Keratinocyte (primary cell): ENCODE results near the gene LGR6. TPM values are rescaled to one million over a fixed set of nuclear protein-coding genes. Genes with fewer than 3 reads are reported as not detected.

Source experiments
- DNase-seq: peaks from one replicate; pipeline ENCODE4 v3.0.0-alpha.2; 2011; ENCODE audit warnings: low read depth, missing footprints, low spot score
- FAIRE-seq: peaks from 2 replicates; lab custom pipeline; 2011; peaks lifted over from hg19 to GRCh38; lab: Jason Lieb, UNC
- H2AFZ ChIP-seq: 2 replicates; pipeline ENCODE4 v1.6.0; 2012; ENCODE audit warnings: low read length, control low read depth, inconsistent platforms; ENCODE audit not compliant: control insufficient read depth
- H3K27ac ChIP-seq: 2 replicates; pipeline ENCODE4 v1.5.1; 2011; ENCODE audit warnings: low read length; ENCODE audit not compliant: control insufficient read depth, insufficient read depth
- H3K27me3 ChIP-seq: 3 replicates; pipeline ENCODE4 v1.6.0; 2011; ENCODE audit warnings: low read length; ENCODE audit not compliant: control insufficient read depth, insufficient read depth; ENCODE audit errors: extremely low read depth
- H3K36me3 ChIP-seq, 2 experiments: 2 replicates in 1 of 2; 3 replicates in 1 of 2; pipeline ENCODE4 v1.5.1; 2011; ENCODE audit warnings: low read length in 2 of 2, mild to moderate bottlenecking in 1 of 2; ENCODE audit not compliant: control insufficient read depth in 2 of 2, insufficient read depth in 2 of 2; ENCODE audit errors: extremely low read depth in 1 of 2
- H3K4me1 ChIP-seq: 3 replicates; pipeline ENCODE4 v1.5.1; 2011; ENCODE audit warnings: low read length; ENCODE audit not compliant: control insufficient read depth, insufficient read depth; ENCODE audit errors: extremely low read depth
- H3K4me2 ChIP-seq: 3 replicates; pipeline ENCODE4 v1.6.0; 2011; ENCODE audit warnings: low read depth, low read length; ENCODE audit not compliant: control insufficient read depth, insufficient read depth; ENCODE audit errors: extremely low read depth
- H3K4me3 ChIP-seq, 3 experiments: fragments of 200-600 bp in 1 of 3; sonication (generic) in 1 of 3; 2 replicates in 2 of 3; 3 replicates in 1 of 3; pipeline ENCODE4 v1.5.1; 2011 to 2016; ENCODE audit warnings: low read length in 3 of 3, mild to moderate bottlenecking in 3 of 3, control low read depth in 2 of 3, inconsistent platforms in 1 of 3, low read depth in 1 of 3, mixed read lengths in 1 of 3, mixed run types in 1 of 3, moderate library complexity in 1 of 3; ENCODE audit not compliant: control insufficient read depth in 2 of 3, insufficient read depth in 2 of 3; ENCODE audit errors: extremely low read depth in 1 of 3
- H3K79me2 ChIP-seq: 2 replicates; pipeline ENCODE4 v1.6.0; 2012; ENCODE audit warnings: low read length; ENCODE audit not compliant: control insufficient read depth, insufficient read depth
- H3K9ac ChIP-seq: 3 replicates; pipeline ENCODE4 v1.6.0; 2011; ENCODE audit warnings: low read length; ENCODE audit not compliant: control insufficient read depth, insufficient read depth; ENCODE audit errors: extremely low read depth
- H3K9me1 ChIP-seq: 3 replicates; pipeline ENCODE4 v1.6.0; 2011; ENCODE audit warnings: low read length; ENCODE audit not compliant: control insufficient read depth, insufficient read depth; ENCODE audit errors: extremely low read depth
- H3K9me3 ChIP-seq: 2 replicates; pipeline ENCODE4 v1.5.1; 2012; ENCODE audit warnings: low read depth, low read length; ENCODE audit not compliant: control insufficient read depth
- H4K20me1 ChIP-seq: 3 replicates; pipeline ENCODE4 v1.6.0; 2011; ENCODE audit warnings: low read length; ENCODE audit not compliant: control insufficient read depth, insufficient read depth; ENCODE audit errors: extremely low read depth
- EZH2 ChIP-seq: IDR thresholded peaks from one replicate; pipeline ENCODE4 v1.6.1; 2012; ENCODE audit warnings: inconsistent platforms, mild to moderate bottlenecking, low read length, moderate library complexity
- dilution Hi-C: fragments of 300-500 bp; cut with MboI; formaldehyde crosslinking; loops from one replicate; pipeline ENCODE4 v1.7.0; 2020; ENCODE audit warnings: low sequenced_read_pairs; ENCODE audit not compliant: extremely low pct_ligation_motif_present
- polyA plus RNA-seq, 5 experiments: library from polyadenylated mRNA; depleted of rRNA in 3 of 5; stranded (reverse) in 3 of 5; stranded (forward) in 1 of 5; unstranded in 1 of 5; fragments of >200 nt; gene quantifications; 1 replicate in 1 of 5; 2 replicates in 3 of 5; 3 replicates in 1 of 5; pipeline versions ENCODE4 v1.2.1 to v1.2.3, GENCODE V29; 2011 to 2012; ENCODE audit warnings: missing spikeins in 2 of 5, low read depth in 1 of 5, low replicate concordance in 1 of 5
- TF ChIP-seq, protein P1 (sequence below), 3 experiments: IDR thresholded peaks in 1 of 3; conservative IDR thresholded peaks in 1 of 3; optimal IDR thresholded peaks in 1 of 3; 2 replicates in 2 of 3; 3 replicates in 1 of 3; pipeline versions ENCODE3 to v1.5.1; 2011; ENCODE audit warnings: low read length in 3 of 3, mild to moderate bottlenecking in 3 of 3, moderate library complexity in 2 of 3, control low read depth in 1 of 3, inconsistent platforms in 1 of 3; ENCODE audit not compliant: insufficient read depth in 2 of 3; ENCODE audit errors: extremely low read depth in 1 of 3

The LGR6 gene
- polyA plus RNA-seq, 1 donor (not counting 4 experiments of a cell fraction or from before 2014, with no cell fraction given): 0.42 TPM

DNA sequence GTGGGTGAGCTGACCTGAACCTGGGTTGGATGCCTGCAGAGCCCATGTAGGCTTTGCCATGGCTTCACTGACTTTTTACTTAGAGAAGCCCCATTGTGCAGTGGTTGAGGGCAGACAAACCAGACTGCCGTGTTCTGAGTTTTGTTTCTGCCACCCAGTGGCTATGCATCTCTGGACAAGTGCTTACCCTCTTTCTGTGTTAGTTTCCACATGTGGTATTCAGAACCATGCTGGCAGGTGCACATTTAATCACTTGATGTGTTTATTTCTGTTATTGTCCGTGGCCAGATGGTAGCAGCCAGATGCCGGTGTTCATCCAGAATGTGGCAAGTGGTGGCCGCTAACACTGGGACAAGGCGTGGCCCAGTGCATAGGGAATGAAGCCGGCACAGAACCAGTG, 22.9 kb upstream of the LGR6 start:
- FAIRE-seq (no peak), DNase-seq (no peak)
- Histone ChIP-seq H3K9ac (no peak overlapping the region), H3K9me3 (no peaks in the 10 kb centered on the region), H2AFZ (no peak overlapping the region), H3K4me1 (no peaks in the 10 kb centered on the region), H4K20me1 (no peaks in the 10 kb centered on the region), H3K36me3 (no peaks in the 10 kb centered on the region), H3K4me3 (no peak overlapping the region), H3K79me2 (no peaks in the 10 kb centered on the region), H3K9me1 (no peaks in the 10 kb centered on the region), H3K4me2 (no peak overlapping the region), H3K27me3 (peaks cover 3% of the 10 kb centered on the region), H3K27ac (no peak overlapping the region)
- dilution Hi-C loops: no loop called here
- TF ChIP-seq EZH2: no peak
- TF ChIP-seq, protein P1, sequence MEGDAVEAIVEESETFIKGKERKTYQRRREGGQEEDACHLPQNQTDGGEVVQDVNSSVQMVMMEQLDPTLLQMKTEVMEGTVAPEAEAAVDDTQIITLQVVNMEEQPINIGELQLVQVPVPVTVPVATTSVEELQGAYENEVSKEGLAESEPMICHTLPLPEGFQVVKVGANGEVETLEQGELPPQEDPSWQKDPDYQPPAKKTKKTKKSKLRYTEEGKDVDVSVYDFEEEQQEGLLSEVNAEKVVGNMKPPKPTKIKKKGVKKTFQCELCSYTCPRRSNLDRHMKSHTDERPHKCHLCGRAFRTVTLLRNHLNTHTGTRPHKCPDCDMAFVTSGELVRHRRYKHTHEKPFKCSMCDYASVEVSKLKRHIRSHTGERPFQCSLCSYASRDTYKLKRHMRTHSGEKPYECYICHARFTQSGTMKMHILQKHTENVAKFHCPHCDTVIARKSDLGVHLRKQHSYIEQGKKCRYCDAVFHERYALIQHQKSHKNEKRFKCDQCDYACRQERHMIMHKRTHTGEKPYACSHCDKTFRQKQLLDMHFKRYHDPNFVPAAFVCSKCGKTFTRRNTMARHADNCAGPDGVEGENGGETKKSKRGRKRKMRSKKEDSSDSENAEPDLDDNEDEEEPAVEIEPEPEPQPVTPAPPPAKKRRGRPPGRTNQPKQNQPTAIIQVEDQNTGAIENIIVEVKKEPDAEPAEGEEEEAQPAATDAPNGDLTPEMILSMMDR (optimal IDR thresholded peaks at IDR 0.05 in 1 of 3, IDR thresholded peaks at IDR 0.05 in 1 of 3, conservative IDR thresholded peaks at IDR 0.05 in 1 of 3; ENCODE audit: extremely low read depth in 1 of 3, insufficient read depth in 2 of 3, low read length in 3 of 3): no peak

DNA sequence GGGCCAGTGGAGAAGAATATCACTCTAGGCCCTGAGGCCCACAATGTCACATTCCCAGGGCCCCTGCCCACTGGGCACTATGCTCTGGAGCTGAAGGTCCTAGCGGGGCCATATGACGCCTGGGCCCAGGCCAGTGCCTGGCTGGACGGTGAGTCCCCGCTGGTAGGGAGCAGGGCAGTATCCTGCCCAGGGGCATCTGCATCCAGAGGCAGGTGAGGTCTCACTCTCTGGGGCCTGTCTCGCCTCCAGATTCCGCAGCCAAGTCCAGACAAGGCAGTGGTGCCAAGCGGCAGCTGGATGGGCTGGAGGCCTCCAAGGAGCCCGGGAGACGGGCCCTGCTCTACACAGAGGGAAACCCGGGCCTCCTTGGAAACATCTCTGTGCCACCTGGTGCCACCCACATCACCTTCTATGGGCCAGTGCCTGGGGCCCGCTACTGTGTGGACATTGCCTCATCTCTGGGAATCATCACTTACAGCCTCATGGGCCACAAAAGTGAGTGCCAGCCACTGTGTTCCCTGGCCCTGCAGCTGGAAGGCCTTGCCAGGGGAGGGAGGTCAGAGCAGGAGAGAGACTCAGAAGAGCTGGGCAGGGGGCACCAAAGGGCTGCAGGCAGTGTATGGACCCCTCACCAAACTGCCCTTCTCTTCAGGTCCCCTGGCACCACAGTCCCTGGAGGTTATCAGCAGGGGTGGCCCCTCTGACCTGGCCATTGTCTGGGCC, 22.1 kb upstream of the LGR6 start:
- peaks cover 3% of the 10 kb centered on the region for H3K27me3 ChIP-seq
- H3K79me2 ChIP-seq: no peaks in the 10 kb centered on the region
- H3K4me3 ChIP-seq: no peak overlapping the region
- H3K27ac ChIP-seq: no peak overlapping the region
- H2AFZ ChIP-seq: no peak overlapping the region
- H3K36me3 ChIP-seq: no peaks in the 10 kb centered on the region
- no peaks in the 10 kb centered on the region for H3K9me3 ChIP-seq
- dilution Hi-C loops: no loop called here
- FAIRE-seq (no peak), DNase-seq (no peak)
- H3K9ac ChIP-seq: no peak overlapping the region
- no peak overlapping the region for H3K4me2 ChIP-seq
- H3K4me1 ChIP-seq: no peaks in the 10 kb centered on the region
- TF ChIP-seq, protein P1 (optimal IDR thresholded peaks at IDR 0.05 in 1 of 3, IDR thresholded peaks at IDR 0.05 in 1 of 3, conservative IDR thresholded peaks at IDR 0.05 in 1 of 3; ENCODE audit: extremely low read depth in 1 of 3, insufficient read depth in 2 of 3, low read length in 3 of 3): no peak
- H3K9me1 ChIP-seq: no peaks in the 10 kb centered on the region
- no peaks in the 10 kb centered on the region for H4K20me1 ChIP-seq
